Sciatic nerve (tissue), 2 donors: ENCODE measurements around the gene CDS1. TPM values are rescaled to one million over a fixed set of nuclear protein-coding genes. Genes with fewer than 3 reads are reported as not detected.
"Not testable (repeated sequence)": the region's sequence is repeated elsewhere in the genome, so short reads cannot be mapped to it uniquely, and the experiment has no call there.

ENCODE experiments used
- ATAC-seq: fragments of 200-7000 bp; cut with Tn5 transposase; one replicate; pipeline ENCODE4 v1.9.1; 2020; ENCODE audit warnings: mild to moderate bottlenecking, moderate library complexity
- DNase-seq: peaks from one replicate; pipeline ENCODE4 v3.0.0-alpha.2; 2020; ENCODE audit warnings: low spot score
- intact Hi-C: fragments of 100-400 bp; cut with DNase I; formaldehyde crosslinking; loops from one replicate; pipeline ENCODE4 v1.14.2; 2022
- total RNA-seq: library from RNA; stranded (reverse); fragmentation: NEBNext Ultra II Directional; extraction: Animal tissue kit (Norgen Biotek cat#: 25700); gene quantifications from one replicate; pipeline ENCODE4 v1.2.1, GENCODE V29; 2021
- donor health status: DM: no; HTN: no; CAD: no.
- donor health status: DM: no; HTN: no; CAD: no.

CDS1 gene
- total RNA-seq: 0.31 TPM

GRCh38 chr4:84582988-84583875 is at the start of gene CDS1:
Gene CDS1 (plus strand): TSS chr4:84583127. CDS start chr4:84583402, 275 bp downstream.
- ATAC-seq: peak; percentile 12
- peak; percentile 59 for DNase-seq
- intact Hi-C loops: no loop called here

- ATAC-seq (no peak), DNase-seq (no peak)
- intact Hi-C loops: no loop called here
These were observed 47.0 kb upstream of the CDS1 start for GRCh38 chr4:84535901-84536300.

DNA sequence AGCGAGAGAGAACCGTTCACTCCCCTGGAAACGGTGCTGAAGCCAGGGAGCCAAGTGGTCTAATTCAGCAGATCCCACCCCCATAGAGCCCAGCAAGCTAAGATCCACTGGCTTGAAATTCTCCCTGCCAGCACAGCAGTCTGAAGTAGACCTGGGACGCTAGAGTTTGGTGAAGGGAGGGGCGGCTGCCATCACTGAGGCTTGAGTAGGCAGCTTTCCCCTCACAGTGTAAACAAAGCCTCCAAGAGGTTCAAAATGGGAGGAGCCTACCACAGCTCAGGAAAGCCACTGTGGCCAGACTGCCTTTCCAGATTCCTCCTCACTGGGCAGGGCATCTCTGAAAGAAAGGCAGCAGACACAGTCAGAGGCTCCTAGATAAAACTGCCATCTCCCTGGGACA is 37.8 kb upstream of the CDS1 start:
- ATAC-seq (no peak), DNase-seq (no peak)
- intact Hi-C loops: no loop called here

- intact Hi-C loops: no loop called here
- no peak for ATAC-seq
- no peak for DNase-seq
These were observed 35.7 kb upstream of the CDS1 start for GRCh38 chr4:84547211-84547610.

- DNase-seq, intact Hi-C loops, ATAC-seq: not testable (repeated sequence)
These were observed 33.7 kb upstream of the CDS1 start for GRCh38 chr4:84549191-84549590.

GRCh38 chr4:84562156-84562555 is 20.8 kb upstream of the CDS1 start:
- intact Hi-C loops: no loop called here
- ATAC-seq (no peak), DNase-seq (no peak)

- intact Hi-C loops: no loop called here
- no peak for ATAC-seq
- no peak for DNase-seq
These were observed 19.9 kb upstream of the CDS1 start for GRCh38 chr4:84563002-84563401.

GRCh38 chr4:84565951-84566350 is 17.0 kb upstream of the CDS1 start:
- DNase-seq (no peak), ATAC-seq (no peak)
- intact Hi-C loops: no loop called here

- DNase-seq (no peak), ATAC-seq (no peak)
- intact Hi-C loops: no loop called here
These were observed 14.4 kb upstream of the CDS1 start for GRCh38 chr4:84568496-84568895.

GRCh38 chr4:84569009-84569408 is 13.9 kb upstream of the CDS1 start:
- ATAC-seq (no peak), DNase-seq (no peak)
- intact Hi-C loops: no loop called here

DNA sequence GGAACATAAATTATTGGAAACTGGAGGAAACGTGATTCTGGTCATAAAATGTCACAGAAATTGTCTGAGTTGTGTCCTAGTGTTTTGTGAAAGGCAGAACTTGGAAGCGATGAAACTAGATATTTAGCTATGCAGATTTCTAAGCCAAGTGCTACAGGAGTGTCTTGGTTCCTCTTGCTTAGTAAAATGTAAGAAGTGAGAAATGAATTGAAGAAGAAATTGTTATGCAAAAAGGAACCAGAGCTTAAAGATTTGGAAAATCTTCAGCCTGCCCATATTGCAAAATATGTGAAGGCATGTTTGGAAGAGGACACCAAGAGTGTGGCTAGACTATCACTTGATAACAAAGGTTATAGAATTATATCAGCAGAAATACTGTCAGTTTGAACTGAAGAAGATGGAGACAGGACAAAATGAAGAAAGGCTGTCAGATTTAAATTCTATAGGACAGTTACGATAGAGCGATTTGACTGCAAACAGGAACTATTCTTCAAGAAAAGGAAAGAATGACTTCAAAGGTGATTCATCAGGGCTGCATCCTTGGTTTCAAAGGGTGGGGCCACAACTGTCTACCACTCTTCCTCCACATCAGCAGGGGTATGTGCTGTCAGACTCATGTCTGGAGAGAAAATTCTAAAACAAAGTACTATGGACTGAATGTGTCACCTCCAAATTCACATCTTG is 9.4 kb upstream of the CDS1 start:
- ATAC-seq: no peak
- intact Hi-C loops: no loop called here
- DNase-seq: no peak

DNA sequence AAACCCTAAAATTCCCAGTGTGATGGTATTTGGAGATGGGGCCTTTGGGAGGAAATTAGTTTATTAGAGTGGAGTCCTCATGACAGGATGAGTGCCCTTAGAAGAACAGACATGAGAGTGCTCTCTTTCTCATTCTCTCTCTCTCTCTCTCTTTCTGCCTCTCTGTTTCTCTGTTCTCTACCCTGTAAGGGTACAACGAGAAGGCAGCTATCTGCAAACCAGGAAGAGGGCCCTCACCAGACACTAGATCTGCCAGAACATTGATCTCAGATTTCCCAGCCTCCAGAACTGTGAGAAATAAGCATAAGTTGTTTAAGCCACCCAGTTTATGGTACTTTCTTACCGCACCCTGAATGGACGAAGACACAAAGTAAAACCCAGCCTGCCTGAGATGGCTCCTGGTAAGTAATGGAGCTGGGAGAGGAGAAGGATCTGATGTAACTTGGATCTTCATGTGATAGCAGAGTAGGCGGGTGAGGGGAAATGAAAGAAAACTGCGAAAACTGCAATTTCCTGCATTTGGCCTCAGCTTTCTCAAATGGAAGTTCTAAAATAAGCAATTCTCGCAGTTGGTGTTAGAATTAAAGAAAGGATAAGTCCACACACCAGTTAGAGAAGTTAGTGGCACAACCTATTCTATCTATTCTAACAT is 8.7 kb upstream of the CDS1 start:
- intact Hi-C loops: no loop called here
- no peak for DNase-seq
- no peak for ATAC-seq

GRCh38 chr4:84578540-84579402 is 4.2 kb upstream of the CDS1 start:
- intact Hi-C loops: no loop called here
- ATAC-seq (no peak), DNase-seq (no peak)

GRCh38 chr4:84579403-84579776 is 3.5 kb upstream of the CDS1 start:
- intact Hi-C loops: no loop called here
- ATAC-seq (no peak), DNase-seq (no peak)

- peak; percentile 85 for DNase-seq
- intact Hi-C loops: no loop called here
- peak; percentile 92 for ATAC-seq
These were observed 482 bp upstream of the CDS1 start for GRCh38 chr4:84582302-84582987.

- no peak for ATAC-seq
- intact Hi-C loops: no loop called here
- DNase-seq: no peak
These were observed 1.0 kb downstream of the CDS1 start for GRCh38 chr4:84583876-84584380.

GRCh38 chr4:84585251-84585650 is 2.3 kb downstream of the CDS1 start:
- ATAC-seq: no peak
- no peak for DNase-seq
- intact Hi-C loops: no loop called here

DNA sequence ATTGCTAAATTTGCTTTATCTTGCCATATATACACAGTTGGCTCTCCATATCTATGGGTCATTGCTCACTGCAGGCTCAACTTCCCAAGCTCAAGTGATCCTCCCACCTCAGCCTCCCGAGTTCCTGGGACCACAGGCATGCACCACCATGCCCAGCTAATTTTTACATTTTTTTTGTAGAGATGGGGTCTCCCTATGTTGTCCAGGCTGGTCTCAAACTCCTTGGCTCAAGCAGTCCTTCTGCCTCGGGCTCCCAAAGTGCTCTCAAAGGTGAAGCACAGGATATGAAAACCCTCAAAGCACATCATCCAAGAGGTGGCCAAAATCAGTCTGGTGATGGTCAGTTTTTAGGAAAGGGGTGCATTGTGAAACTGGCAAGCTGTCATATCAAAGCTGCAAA is 11.8 kb downstream of the CDS1 start:
- intact Hi-C loops: no loop called here
- DNase-seq (no peak), ATAC-seq (no peak)
